ENCODE measurements around the gene ZDHHC15.
A peak's percentile ranks its signal among the peaks of the same experiment; 100 is the strongest.
"Not testable (repeated sequence)": the region's sequence is repeated elsewhere in the genome, so short reads cannot be mapped to it uniquely, and the experiment has no call there.

The ZDHHC15 gene

GRCh38 chrX:75522565-75523431, at the start of gene ZDHHC15:
Gene ZDHHC15 (minus strand): TSS chrX:75523037. CDS start chrX:75523024, 13 bp downstream.
- DNase-seq (ENCODE audit: low read depth in 1 of 2, low spot score in 1 of 2) = peak; percentile 26 to 38

- not testable (repeated sequence) for DNase-seq (ENCODE audit: low read depth in 1 of 2, low spot score in 1 of 2)
Measured at GRCh38 chrX:75560544-75560943, 37.7 kb upstream of the ZDHHC15 start.

- DNase-seq (ENCODE audit: low read depth in 1 of 2, low spot score in 1 of 2) = no peak
Measured at GRCh38 chrX:75547783-75548182, 24.9 kb upstream of the ZDHHC15 start.

- DNase-seq (ENCODE audit: low read depth in 1 of 2, low spot score in 1 of 2) = no peak
Measured at GRCh38 chrX:75546724-75547511, 24.1 kb upstream of the ZDHHC15 start.

DNA sequence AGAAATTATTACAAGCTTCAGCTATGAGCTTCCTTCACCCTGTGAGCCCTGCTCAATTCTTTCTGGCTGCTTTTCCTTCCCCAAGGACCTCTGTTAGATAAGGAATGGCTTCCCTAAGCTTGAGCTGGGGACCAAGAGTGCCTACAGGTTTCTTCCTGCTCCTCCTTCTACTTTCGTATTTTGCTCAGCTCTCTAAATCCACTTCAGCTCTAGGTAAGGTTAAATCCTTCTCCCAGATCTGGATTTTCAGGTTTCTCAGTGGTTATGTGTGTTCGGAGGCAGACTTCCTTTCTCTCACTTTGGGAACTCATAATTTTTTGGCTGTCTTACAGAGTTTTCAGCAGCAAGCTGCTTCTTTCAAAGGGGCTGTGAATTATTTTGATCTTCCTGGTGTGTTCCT, 21.9 kb upstream of the ZDHHC15 start:
- no peak for DNase-seq (ENCODE audit: low read depth in 1 of 2, low spot score in 1 of 2)

- DNase-seq (ENCODE audit: low read depth in 1 of 2, low spot score in 1 of 2) = no peak
Measured at GRCh38 chrX:75483933-75484332, 38.9 kb downstream of the ZDHHC15 start.

DNA sequence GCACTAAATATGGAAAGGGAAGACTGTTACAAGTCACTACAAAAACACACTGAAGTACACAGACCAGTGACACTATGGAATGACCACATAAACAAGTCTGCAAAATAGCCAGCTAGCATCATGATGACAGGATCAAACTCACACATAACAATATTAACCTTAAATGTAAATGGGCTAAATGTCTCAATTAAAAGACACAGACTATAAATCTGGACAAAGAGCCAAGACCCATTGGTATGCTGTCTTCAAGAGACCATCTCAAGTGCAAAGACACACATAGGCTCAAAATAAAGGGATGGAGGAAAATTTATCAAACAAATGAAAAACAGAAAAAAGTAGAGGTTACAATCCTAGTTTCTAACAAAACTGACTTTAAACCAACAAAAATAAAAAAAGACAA, 61.1 kb downstream of the ZDHHC15 start:
- DNase-seq (ENCODE audit: low read depth in 1 of 2, low spot score in 1 of 2) = not testable (repeated sequence)

GRCh38 chrX:75421688-75422230, 101.1 kb downstream of the ZDHHC15 start:
- no peak for DNase-seq (ENCODE audit: low read depth in 1 of 2, low spot score in 1 of 2)

GRCh38 chrX:75407153-75407552, 115.7 kb downstream of the ZDHHC15 start:
- DNase-seq (ENCODE audit: low read depth in 1 of 2, low spot score in 1 of 2) = not testable (repeated sequence)

GRCh38 chrX:75390470-75390869, 132.4 kb downstream of the ZDHHC15 start:
- DNase-seq (ENCODE audit: low read depth in 1 of 2, low spot score in 1 of 2) = no peak

- DNase-seq (ENCODE audit: low read depth in 1 of 2, low spot score in 1 of 2) = no peak
Measured at GRCh38 chrX:75369721-75370120, 153.1 kb downstream of the ZDHHC15 start.

DNA sequence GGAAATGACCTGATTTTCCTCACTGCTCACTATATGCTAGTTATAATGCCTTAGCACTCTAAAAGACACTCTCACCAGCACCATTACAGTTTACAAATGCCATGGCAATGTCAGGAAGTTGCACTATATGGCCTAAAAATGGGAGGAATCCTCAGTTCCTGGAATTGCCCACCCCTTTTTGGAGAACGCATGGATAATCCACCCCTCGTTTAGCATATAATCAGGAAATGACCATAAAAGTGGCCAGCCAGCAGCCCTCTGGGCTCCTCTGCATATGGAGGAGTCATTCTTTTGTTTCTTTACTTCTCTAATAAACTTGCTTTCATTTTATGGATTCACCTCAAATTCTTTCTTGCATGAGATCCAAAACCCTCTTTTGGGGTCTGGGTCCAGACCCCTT, 156.0 kb downstream of the ZDHHC15 start:
- no peak for DNase-seq (ENCODE audit: low read depth in 1 of 2, low spot score in 1 of 2)

DNA sequence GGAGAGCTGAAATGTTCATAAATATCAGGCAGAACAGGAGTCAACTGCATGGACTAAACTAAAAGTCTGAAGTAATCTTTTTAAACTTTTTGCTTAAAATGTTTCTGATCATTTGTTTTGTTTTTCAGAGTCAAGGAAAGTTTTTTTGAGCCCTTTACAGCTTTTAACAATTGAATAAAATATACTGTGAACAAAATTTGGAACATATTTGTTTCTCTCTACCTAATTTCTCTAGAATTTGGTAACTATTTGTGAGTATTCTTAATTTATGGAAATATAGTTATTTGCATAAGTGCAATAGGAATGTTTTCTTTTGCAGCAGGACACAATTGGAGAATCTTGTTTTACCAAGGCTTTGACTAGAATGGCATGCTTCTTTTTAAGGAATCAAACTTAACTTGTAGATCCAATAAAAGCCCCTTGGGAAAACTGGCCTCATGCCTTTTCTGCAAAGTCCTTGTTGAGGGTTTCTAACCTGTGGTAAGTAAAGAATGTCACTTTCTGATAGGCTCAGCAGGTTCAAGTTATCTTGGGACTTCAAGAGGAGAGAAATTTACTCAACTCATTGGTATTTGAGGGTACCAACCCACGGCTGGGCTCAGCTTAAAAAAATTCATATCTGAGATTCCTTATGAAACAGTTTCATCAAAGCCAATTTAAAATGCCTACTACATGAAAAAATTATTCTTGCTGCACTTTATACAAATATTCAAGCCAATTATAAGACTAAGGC, 157.4 kb downstream of the ZDHHC15 start:
- DNase-seq (ENCODE audit: low read depth in 1 of 2, low spot score in 1 of 2) = no peak

DNA sequence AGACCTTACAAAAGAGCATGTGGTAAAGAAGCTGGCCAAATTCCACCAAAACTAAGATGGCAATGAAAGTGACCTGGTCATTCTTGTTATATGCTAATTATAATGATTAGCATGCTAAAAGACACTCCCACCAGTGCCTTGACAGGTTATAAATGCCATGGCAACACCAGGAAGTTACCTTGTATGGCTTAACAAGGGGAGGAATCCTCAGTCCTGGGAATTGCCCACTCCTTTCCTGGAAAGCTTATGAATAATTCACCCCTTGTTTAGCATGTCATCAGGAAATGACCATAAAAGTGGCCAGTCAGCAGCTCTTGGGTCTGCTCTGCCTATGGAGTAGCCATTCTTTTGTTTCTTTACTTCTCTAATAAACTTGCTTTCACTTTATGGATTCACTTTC, 161.0 kb downstream of the ZDHHC15 start:
- DNase-seq (ENCODE audit: low read depth in 1 of 2, low spot score in 1 of 2) = no peak

DNA sequence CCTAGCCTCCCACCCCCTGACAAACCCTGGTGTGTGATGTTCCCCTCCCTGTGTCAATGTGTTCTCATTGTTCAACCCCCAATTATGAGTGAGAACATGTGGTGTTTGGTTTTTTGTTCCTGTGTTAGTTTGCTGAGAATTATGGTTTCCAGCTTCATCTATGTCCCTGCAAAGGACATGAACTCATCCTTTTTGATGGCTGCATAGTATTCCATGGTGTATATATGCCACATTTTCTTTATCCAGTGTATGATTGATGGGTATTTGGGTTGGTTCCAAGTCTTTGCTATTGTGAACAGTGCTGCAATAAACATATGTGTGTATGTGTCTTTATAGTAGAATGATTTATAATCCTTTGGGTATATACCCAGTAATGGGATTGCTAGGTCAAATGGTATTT, 174.2 kb downstream of the ZDHHC15 start:
- DNase-seq (ENCODE audit: low read depth in 1 of 2, low spot score in 1 of 2) = not testable (repeated sequence)

- no peak for DNase-seq (ENCODE audit: low read depth in 1 of 2, low spot score in 1 of 2)
Measured at GRCh38 chrX:75337525-75337924, 185.3 kb downstream of the ZDHHC15 start.

GRCh38 chrX:75335127-75335458, 187.7 kb downstream of the ZDHHC15 start:
- DNase-seq (ENCODE audit: low read depth in 1 of 2, low spot score in 1 of 2) = no peak

DNA sequence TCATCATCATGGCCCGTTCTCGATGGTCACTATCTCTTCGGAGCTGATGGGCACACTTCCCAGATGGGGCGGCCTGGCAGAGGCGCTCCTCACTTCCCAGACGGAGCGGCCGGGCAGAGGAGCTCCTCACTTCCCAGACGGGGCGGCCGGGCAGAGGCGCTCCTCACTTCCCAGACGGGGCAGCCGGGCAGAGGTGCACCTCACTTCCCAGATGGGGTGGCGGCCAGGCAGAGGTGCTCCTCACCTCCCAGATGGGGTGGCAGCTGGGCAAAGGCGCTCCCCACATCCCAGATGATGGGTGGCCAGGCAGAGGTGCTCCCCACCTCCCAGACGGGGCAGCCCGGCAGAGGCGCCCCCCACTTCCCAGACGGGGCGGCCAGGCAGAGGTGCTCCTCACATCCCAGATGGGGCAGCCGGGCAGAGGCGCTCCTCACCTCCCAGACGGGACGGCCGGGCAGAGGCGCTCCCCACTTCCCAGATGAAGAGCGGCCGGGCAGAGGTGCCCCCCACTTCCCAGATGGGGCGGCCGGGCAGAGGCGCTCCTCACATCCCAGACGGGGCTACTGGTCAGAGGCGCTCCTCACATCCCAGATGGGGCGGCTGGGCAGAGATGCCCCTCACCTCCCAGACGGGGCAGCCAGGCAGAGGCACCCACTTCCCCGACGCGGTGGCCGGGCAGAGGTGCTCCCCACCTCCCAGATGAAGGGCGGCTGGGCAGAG, 188.3 kb downstream of the ZDHHC15 start:
- not testable (repeated sequence) for DNase-seq (ENCODE audit: low read depth in 1 of 2, low spot score in 1 of 2)

DNA sequence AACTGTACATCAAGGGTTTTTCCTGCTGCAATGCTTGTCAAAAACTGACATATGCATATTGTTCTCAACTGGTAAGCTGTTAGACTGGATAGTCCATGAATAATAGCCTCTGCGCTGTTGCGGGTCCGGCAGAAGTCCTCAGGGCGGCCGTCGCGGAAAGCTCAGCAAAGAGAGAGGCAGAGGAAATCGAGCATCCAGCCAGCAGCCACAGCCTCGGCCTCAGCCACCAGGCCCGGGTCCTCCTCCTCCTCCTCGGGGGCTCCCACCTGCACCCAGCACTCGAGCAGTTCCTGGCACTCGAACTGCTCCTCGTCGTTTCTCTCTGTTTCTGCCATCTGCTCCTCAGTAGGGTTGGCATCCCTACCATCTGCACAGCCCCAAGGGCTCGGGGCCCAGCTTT, 195.2 kb downstream of the ZDHHC15 start:
- DNase-seq (ENCODE audit: low read depth in 1 of 2, low spot score in 1 of 2) = no peak
